ENCODE data around the gene BNC2.

Gene BNC2

GRCh38 chr9:16867576-16868311 is 2.7 kb downstream of the BNC2 start:
- Mint-ChIP-seq H3K9me3 (no peaks in the 10 kb centered on the region), H3K27me3 (ENCODE audit: low read depth, poor library complexity) (peaks cover 28% of the 10 kb centered on the region), H3K4me3 (peak overlapping the region; percentile 41), H3K27ac (no peak overlapping the region), H3K4me1 (peaks cover 49% of the 10 kb centered on the region), H3K36me3 (ENCODE audit: low read depth) (no peaks in the 10 kb centered on the region)
- TF ChIP-seq, protein P1, sequence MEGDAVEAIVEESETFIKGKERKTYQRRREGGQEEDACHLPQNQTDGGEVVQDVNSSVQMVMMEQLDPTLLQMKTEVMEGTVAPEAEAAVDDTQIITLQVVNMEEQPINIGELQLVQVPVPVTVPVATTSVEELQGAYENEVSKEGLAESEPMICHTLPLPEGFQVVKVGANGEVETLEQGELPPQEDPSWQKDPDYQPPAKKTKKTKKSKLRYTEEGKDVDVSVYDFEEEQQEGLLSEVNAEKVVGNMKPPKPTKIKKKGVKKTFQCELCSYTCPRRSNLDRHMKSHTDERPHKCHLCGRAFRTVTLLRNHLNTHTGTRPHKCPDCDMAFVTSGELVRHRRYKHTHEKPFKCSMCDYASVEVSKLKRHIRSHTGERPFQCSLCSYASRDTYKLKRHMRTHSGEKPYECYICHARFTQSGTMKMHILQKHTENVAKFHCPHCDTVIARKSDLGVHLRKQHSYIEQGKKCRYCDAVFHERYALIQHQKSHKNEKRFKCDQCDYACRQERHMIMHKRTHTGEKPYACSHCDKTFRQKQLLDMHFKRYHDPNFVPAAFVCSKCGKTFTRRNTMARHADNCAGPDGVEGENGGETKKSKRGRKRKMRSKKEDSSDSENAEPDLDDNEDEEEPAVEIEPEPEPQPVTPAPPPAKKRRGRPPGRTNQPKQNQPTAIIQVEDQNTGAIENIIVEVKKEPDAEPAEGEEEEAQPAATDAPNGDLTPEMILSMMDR (IDR thresholded peaks at IDR 0.05): no peak
- DNase-seq: peak; percentile 10

DNA sequence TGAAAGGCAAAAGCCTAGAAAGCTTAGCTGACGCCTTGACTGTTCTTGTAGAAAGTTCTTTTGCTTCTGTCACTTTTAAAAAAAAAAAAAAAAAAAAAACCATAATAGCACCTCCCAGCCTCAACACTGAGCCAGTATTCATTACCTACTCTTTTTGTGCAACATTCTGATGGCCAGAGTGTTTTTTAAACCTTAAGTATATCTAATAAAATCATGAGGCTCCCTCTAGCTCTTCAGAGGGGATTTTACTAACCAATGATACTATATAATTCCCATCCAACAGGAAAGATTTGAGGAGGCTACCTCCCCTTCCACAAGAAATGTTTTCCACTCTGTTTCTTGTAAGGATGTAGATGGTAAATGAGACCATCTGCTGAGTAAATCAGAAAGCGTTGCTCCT is 3.9 kb downstream of the BNC2 start:
- H3K36me3 Mint-ChIP-seq (ENCODE audit: low read depth): no peaks in the 10 kb centered on the region
- H3K4me1 Mint-ChIP-seq: peaks cover 45% of the 10 kb centered on the region
- TF ChIP-seq, protein P1 (IDR thresholded peaks at IDR 0.05): no peak

GRCh38 chr9:16864649-16865434 is 5.6 kb downstream of the BNC2 start:
- Mint-ChIP-seq H3K36me3 (ENCODE audit: low read depth) (no peaks in the 10 kb centered on the region), H3K27ac (peak overlapping the region; percentile 35), H3K27me3 (ENCODE audit: low read depth, poor library complexity) (peaks cover 25% of the 10 kb centered on the region), H3K4me1 (peaks cover 44% of the 10 kb centered on the region), H3K9me3 (no peaks in the 10 kb centered on the region), H3K4me3 (no peak overlapping the region)
- no peak for DNase-seq
- TF ChIP-seq, protein P1 (IDR thresholded peaks at IDR 0.05): no peak

More for the DNA sequence above, 3.9 kb downstream of the BNC2 start:
- Mint-ChIP-seq H3K9me3 (no peaks in the 10 kb centered on the region), H3K4me3 (no peak overlapping the region), H3K27me3 (ENCODE audit: low read depth, poor library complexity) (peaks cover 25% of the 10 kb centered on the region), H3K27ac (no peak overlapping the region)
- no peak for DNase-seq

DNA sequence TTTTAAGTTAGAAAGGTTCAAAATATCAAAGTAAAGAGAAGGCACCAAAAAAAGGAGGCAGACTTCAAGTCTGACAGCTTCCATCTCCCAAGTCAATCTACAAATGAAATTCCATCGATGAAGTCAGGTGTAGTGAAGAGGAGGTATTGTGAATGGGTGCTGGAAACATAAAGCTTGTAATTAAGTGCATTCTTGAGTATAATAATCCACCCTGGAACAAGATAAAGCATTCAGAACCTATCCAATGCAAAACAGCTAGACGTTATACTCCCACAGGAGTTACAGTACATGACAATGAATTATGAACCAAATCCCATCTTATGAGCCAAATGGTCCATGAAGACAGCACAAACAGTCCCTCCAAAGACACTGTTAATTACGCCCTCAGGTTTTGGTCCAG is 22.3 kb downstream of the BNC2 start:
- Mint-ChIP-seq H3K9me3 (no peaks in the 10 kb centered on the region), H3K27ac (no peak overlapping the region), H3K4me3 (no peak overlapping the region), H3K36me3 (ENCODE audit: low read depth) (no peaks in the 10 kb centered on the region), H3K4me1 (peaks cover 9% of the 10 kb centered on the region), H3K27me3 (ENCODE audit: low read depth, poor library complexity) (no peaks in the 10 kb centered on the region)
- no peak for DNase-seq
- TF ChIP-seq, protein P1 (IDR thresholded peaks at IDR 0.05): no peak

- TF ChIP-seq, protein P1 (IDR thresholded peaks at IDR 0.05): no peak
- H3K4me1 Mint-ChIP-seq: no peaks in the 10 kb centered on the region
- no peaks in the 10 kb centered on the region for H3K9me3 Mint-ChIP-seq
- no peak for DNase-seq
- no peak overlapping the region for H3K4me3 Mint-ChIP-seq
- H3K27me3 Mint-ChIP-seq (ENCODE audit: low read depth, poor library complexity): no peaks in the 10 kb centered on the region
- H3K27ac Mint-ChIP-seq: no peak overlapping the region
- H3K36me3 Mint-ChIP-seq (ENCODE audit: low read depth): no peaks in the 10 kb centered on the region
Observed at GRCh38 chr9:16846986-16847385, 23.5 kb downstream of the BNC2 start.
